HG03558 (cell line): ENCODE results near the gene SRPRB.

Experiments
- ATAC-seq: cut with Tn5 transposase; IDR thresholded peaks from one replicate; pipeline ENCODE4 v1.9.1; 2021; ENCODE audit warnings: moderate number of reproducible peaks; ENCODE audit not compliant: unreplicated experiment; ENCODE audit errors: extremely low read depth

The SRPRB gene

GRCh38 chr3:133838916-133839800 lies 33.5 kb downstream of the SRPRB start:
- ATAC-seq, result no peak

GRCh38 chr3:133840055-133840737 lies 34.6 kb downstream of the SRPRB start:
- no peak for ATAC-seq

- no peak for ATAC-seq
These were observed 35.2 kb downstream of the SRPRB start for GRCh38 chr3:133840767-133841166.

GRCh38 chr3:133841196-133841595 lies 35.6 kb downstream of the SRPRB start:
- ATAC-seq, result no peak

GRCh38 chr3:133842158-133842557 lies 36.5 kb downstream of the SRPRB start:
- no peak for ATAC-seq

- ATAC-seq, result no peak
These were observed 38.0 kb downstream of the SRPRB start for GRCh38 chr3:133843634-133844033.

GRCh38 chr3:133845127-133845526 lies 39.5 kb downstream of the SRPRB start:
- no peak for ATAC-seq

GRCh38 chr3:133849346-133849745 lies 43.7 kb downstream of the SRPRB start:
- no peak for ATAC-seq

GRCh38 chr3:133850034-133850433 lies 44.4 kb downstream of the SRPRB start:
- no peak for ATAC-seq

- no peak for ATAC-seq
These were observed 45.8 kb downstream of the SRPRB start for GRCh38 chr3:133851266-133851906.

- ATAC-seq, result no peak
These were observed 46.3 kb downstream of the SRPRB start for GRCh38 chr3:133851931-133852330.

GRCh38 chr3:133853063-133853924 lies 47.7 kb downstream of the SRPRB start:
- ATAC-seq, result no peak

GRCh38 chr3:133853925-133854227 lies 48.3 kb downstream of the SRPRB start:
- ATAC-seq, result no peak

- ATAC-seq, result no peak
These were observed 48.8 kb downstream of the SRPRB start for GRCh38 chr3:133854264-133855001.

GRCh38 chr3:133855002-133855370 lies 49.4 kb downstream of the SRPRB start:
- no peak for ATAC-seq

GRCh38 chr3:133855772-133856171 lies 50.2 kb downstream of the SRPRB start:
- ATAC-seq, result no peak

- ATAC-seq, result no peak
These were observed 50.7 kb downstream of the SRPRB start for GRCh38 chr3:133856316-133856715.

- ATAC-seq, result no peak
These were observed 52.2 kb downstream of the SRPRB start for GRCh38 chr3:133857767-133858166.

- no peak for ATAC-seq
These were observed 54.0 kb downstream of the SRPRB start for GRCh38 chr3:133859381-133860234.
